Hippocampal formation (tissue), 2 donors: Measurements from ENCODE around the gene TRAPPC4.
"Not testable (repeated sequence)": the region's sequence is repeated elsewhere in the genome, so short reads cannot be mapped to it uniquely, and the experiment has no call there.

Source experiments
- DNase-seq, 2 donors: peaks; one replicate each; lab custom pipeline; 2025; lab: John Stamatoyannopoulos, UW

Gene TRAPPC4, protein sequence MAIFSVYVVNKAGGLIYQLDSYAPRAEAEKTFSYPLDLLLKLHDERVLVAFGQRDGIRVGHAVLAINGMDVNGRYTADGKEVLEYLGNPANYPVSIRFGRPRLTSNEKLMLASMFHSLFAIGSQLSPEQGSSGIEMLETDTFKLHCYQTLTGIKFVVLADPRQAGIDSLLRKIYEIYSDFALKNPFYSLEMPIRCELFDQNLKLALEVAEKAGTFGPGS

GRCh38 chr11:119018074-119018938, at the start of gene TRAPPC4, which contains the start of gene RPS25:
Gene TRAPPC4 (plus strand): TSS chr11:119018766. CDS start chr11:119018796, 30 bp downstream.
Gene RPS25 (minus strand): TSS chr11:119018343. CDS start chr11:119018284, 59 bp downstream.
- peak; percentile 97 to 98 for DNase-seq

DNA sequence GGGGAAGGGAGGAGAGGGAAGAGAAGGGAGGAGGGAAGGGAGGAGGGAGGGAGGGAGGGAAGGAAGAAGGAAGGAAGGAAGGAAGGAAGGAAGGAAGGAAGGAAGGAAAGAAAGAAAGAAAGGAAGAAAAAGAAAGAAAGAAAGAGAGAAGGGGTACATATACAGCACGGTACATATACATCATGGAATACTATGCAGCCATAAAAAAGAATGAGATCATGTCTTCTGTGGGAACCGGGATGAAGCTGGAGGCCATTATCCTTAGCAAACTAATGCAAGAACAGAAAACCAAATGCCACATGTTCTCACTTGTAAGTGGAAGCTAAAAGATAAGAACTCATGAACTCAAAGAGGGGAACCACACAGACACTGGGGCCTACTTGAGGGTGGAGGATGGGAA, 49.1 kb upstream of the TRAPPC4 start:
- DNase-seq, result not testable (repeated sequence)

DNA sequence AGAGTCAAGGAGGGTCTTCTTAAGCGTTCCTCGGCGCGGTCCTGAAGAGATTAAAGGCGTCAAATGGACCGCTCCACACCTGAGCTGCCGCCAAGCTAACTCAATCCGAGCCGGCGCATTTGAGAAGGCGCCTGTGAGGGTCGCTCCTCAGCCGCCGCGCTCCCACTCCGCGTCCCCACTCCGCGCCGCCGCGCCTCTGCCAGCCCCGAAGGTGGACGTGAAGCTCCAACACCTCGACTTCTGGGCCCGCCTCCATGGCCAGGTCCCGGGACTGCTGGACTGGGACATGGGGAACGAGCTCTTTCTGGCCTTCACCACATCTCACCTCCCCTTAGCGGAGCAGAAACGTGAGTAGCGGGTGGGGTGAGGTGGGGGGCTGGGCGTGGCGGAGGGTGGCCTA, 46.9 kb upstream of the TRAPPC4 start, which contains the start of gene FOXR1:
Gene FOXR1 (plus strand): TSS at position 116 of the 400 bp plus-strand sequence. CDS start 171 bp downstream, at position 287.
- no peak for DNase-seq

- DNase-seq, result no peak
Measured at GRCh38 chr11:118973985-118974384, 44.6 kb upstream of the TRAPPC4 start.

GRCh38 chr11:118975771-118976709, 42.5 kb upstream of the TRAPPC4 start:
- DNase-seq, result no peak

GRCh38 chr11:118979434-118979833, 39.1 kb upstream of the TRAPPC4 start:
- DNase-seq, result no peak

- no peak for DNase-seq
Measured at GRCh38 chr11:118980191-118980881, 38.2 kb upstream of the TRAPPC4 start.

DNA sequence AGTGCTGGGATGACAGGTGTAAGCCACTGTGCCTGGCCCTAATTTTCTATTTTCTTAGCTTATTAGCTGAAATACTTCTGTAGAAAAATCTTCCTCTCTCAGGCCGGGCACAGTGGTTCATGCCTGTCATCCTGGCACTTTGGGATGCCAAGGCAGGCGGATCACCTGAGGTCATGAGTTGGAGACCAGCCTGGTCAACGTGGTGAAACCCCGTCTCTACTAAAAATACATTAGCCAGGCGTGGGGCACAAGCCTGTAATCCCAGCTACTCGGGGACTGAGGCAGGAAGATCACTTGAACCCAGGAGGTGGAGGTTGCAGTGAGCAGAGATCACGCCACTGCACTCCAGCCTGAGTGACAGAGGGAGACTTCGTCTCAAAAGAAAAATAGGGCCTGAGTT, 34.2 kb upstream of the TRAPPC4 start:
- DNase-seq, result not testable (repeated sequence)

GRCh38 chr11:118984825-118985224, 33.7 kb upstream of the TRAPPC4 start:
- DNase-seq, result no peak

DNA sequence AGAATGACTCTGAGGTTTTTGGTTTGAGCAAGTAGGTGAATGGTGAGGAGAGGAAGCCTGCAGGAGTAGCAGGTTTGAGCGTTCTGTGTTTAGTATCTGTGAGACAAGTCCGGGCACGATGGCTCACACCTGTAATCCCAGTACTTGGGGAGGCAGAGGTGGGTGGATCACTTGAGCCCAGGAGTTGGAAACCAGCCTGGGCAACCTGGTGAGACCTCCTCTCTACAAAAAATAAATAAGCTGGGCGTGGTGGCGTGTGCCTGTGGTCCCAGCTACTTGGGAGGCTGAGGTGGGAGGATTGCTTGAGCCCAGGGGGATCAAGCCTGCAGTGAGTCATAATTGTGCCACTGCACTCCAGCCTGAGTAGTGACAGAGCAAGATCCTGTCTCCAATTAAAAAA, 30.3 kb upstream of the TRAPPC4 start:
- DNase-seq, result no peak

DNA sequence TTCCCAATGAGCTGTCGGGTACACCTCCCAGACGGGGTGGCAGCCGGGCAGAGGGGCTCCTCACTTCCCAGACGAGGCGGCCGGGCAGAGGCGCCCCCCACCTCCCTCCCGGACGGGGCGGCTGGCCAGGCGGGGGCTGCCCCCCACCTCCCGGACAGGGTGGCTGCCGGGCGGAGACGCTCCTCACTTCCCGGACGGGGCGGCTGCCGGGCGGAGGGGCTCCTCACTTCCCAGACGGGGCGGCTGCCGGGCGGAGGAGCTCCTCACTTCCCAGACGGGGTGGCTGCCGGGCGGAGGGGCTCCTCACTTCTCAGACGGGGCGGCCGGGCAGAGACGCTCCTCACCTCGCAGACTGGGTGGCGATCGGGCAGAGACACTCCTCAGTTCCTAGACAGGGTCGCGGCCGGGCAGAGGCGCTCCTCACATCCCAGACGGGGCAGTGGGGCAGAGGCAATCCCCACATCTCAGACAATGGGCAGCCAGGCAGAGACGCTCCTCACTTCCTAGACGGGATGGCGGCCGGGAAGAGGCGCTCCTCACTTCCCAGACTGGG, 27.0 kb upstream of the TRAPPC4 start:
- not testable (repeated sequence) for DNase-seq

GRCh38 chr11:118996926-118997626, 21.5 kb upstream of the TRAPPC4 start:
- peak in 1 of 2 donors; percentile 17 for DNase-seq

DNA sequence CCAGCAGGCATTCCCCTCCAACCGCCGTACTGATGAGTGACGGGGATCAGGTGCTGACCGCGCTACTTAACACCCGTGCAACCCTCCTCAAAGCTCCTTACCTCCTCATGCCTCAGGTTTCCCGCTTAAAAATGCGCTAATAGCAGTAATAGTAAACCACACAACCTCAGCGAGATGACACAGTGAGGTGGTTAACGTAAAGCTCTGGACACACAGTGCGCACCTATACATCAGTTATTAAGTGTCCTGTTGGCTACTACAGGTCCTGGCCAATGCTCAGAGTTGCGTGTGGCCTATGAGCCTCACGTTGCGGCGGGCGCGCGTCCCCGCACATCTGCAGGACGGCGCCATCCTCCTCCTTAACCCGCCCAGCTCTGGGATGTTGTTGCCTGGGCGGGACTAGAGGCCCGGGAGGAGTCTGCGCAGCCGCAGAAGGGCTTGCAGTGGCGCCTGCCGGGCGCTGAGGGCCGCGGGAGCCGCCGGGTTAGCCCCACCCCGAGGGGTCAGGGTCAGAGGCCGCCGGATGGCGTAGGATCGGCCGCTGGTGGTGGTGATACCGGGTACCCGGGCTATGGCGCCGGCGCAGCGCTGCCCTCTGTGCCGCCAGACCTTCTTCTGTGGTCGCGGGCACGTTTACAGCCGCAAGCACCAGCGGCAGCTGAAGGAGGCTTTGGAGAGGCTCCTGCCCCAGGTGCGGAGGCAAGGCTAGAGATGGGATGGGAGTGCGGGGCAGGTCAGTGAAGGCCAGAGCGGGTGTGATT, 20.8 kb upstream of the TRAPPC4 start, which contains the start of gene CENATAC:
Gene CENATAC (plus strand): TSS at position 512 of the 761 bp plus-strand sequence. CDS start 60 bp downstream, at position 572.
- peak; percentile 94 to 96 for DNase-seq

GRCh38 chr11:118998388-118998717, 20.2 kb upstream of the TRAPPC4 start:
- DNase-seq, result no peak

DNA sequence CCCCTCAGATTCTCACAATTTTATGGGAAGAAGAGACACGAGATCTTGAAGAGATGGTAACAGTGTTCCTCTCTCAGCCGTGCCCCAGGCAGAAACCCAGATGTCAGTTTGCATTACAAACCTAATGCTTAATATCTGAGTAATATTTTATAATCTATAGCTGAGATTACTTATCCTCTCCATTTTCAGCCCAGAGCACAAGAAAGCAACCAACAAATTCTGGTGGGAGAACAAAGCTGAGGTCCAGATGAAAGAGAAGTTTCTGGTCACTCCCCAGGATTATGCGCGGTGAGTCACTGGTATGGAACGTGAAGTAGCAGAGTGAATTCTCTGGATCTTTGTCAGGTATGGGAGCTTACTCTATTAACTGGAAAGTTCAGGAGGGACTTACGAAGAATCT, 19.7 kb upstream of the TRAPPC4 start:
- DNase-seq, result no peak

DNA sequence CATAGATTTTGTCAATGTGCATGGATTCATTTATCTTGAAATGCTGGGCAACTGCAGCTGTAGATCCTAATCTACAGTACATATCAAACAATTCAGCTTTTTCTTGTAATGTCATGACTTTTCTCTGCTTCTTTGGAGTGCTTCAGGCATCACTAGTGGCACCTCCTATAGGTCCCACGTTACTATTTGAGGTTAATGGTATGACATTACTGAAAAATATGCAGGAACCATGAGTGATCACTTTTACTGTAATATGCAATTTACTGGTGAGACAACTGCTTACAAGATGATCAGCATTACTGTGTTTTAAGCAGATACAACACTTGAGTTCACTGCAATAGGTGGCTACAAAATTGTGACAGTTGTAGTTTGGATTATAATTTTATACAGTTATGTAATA, 17.7 kb upstream of the TRAPPC4 start:
- DNase-seq, result no peak

GRCh38 chr11:119006656-119007055, 11.9 kb upstream of the TRAPPC4 start:
- DNase-seq, result no peak

DNA sequence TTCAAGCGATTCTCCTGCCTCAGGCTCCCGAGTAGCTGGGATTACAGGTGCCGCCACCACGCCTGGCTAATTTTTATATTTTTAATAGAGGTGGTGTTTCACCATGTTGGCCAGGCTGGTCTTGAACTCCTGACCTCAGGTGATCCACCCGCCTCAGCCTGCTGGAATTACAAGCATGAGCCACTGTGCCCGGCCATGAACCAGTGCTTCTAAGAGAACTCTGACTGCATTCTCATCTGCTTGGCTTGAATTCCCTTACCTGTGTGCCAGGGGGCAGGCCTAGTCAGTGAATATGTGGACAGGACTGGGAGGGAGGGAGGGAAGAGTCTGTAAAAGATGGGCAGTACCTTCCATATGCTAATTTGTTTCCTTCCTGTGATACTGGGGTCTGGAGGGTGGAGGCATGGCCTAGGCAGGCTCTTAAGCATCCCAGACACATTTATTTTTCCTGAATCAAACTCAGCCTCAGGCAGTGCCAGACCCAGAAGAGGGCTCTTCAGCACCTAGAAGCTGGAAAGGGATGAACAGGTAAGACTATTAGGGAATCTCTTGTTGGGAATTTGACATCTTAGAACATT, 7.0 kb upstream of the TRAPPC4 start:
- DNase-seq, result no peak

- DNase-seq, result no peak
Measured at GRCh38 chr11:119012629-119013170, 5.9 kb upstream of the TRAPPC4 start.
